Coronary artery (tissue), 2 donors: ENCODE measurements around the gene TNFRSF17.
A peak's percentile ranks its signal among the peaks of the same experiment; 100 is the strongest.

Source experiments
- DNase-seq: peaks from one replicate; pipeline ENCODE4 v3.0.0-alpha.2; 2017; ENCODE audit warnings: low spot score
- H3K27ac ChIP-seq, 2 donors: fragments of 200-600 bp; sonication (generic); one replicate each; pipeline ENCODE4 v1.5.1; 2016 to 2019
- H3K4me3 ChIP-seq: fragments of 200-600 bp; sonication (generic); 2 replicates; pipeline ENCODE4 v1.5.1; 2016; ENCODE audit warnings: mild to moderate bottlenecking, moderate library complexity
- TF ChIP-seq, protein P1 (sequence below): fragments of 200-600 bp; sonication (generic); IDR thresholded peaks from one replicate; pipeline ENCODE4 v1.5.1; 2019; ENCODE audit warnings: antibody characterized with exemption

The TNFRSF17 gene

DNA sequence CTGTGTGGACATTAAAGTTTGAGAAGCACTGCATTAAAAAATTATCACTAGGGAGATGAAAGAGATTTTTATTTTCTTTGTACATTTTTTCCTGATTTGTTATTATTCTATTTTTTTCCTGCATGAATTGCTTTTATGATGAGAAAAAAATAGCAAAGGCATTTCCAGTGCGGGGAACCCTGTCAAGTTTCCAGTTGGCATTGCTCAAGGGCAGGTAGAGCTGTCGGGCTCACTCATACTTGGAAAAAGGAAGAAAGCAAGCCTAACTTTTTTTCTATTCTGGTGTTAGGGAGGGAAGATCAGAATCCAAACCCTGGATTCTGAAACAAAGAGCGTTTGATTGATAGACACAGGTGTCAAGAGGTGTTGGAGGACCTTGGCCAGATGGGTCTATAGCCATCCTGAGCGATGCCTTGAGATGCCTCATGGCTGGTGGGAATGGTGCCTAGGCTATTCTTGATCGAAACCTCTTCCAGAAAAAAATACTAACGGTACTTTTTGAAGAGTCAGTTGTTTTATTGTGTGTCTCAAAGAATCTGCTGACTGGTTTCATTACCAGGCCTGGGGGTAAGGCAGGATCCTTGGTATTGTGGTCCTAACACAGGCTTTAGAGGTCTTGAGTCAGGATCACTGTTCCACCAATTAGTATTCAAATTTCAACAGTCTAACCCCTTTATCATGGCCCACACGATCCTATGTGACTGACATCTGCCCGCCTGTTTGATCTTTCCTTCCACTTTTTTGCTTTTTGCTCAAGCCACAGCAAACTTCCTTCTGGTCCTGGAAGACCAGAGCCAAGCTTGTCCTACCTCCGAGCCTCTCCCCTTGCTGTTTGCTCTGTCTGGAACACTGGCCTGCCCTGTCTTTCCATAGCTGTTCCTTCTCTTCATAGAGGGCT is 31.7 kb downstream of the TNFRSF17 start:
- peak overlapping the region in 1 of 2 donors; percentile 13 for H3K27ac ChIP-seq
- no peak for DNase-seq

DNA sequence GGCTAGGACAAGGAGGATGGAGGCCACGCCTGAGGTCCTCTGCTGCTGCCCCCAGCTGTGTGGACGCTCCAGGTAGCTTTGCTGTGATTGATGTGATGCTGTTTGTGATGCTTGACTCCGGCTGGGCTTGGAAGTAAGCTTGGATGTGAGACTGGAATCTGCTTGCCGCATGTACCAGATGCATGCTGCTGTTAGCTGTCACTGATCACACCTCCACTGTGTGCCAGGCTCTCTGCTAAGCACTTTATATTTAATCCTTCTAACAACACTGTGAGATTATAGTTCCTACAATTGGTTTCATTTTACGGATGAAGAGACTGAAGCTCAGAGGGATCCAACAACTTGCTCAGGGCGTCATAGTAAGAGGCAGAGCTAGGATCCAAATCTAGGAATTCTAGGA is 35.0 kb downstream of the TNFRSF17 start:
- Histone ChIP-seq H3K4me3 (no peak overlapping the region), H3K27ac (no peak overlapping the region)
- TF ChIP-seq, protein P1, sequence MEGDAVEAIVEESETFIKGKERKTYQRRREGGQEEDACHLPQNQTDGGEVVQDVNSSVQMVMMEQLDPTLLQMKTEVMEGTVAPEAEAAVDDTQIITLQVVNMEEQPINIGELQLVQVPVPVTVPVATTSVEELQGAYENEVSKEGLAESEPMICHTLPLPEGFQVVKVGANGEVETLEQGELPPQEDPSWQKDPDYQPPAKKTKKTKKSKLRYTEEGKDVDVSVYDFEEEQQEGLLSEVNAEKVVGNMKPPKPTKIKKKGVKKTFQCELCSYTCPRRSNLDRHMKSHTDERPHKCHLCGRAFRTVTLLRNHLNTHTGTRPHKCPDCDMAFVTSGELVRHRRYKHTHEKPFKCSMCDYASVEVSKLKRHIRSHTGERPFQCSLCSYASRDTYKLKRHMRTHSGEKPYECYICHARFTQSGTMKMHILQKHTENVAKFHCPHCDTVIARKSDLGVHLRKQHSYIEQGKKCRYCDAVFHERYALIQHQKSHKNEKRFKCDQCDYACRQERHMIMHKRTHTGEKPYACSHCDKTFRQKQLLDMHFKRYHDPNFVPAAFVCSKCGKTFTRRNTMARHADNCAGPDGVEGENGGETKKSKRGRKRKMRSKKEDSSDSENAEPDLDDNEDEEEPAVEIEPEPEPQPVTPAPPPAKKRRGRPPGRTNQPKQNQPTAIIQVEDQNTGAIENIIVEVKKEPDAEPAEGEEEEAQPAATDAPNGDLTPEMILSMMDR = no peak
- no peak for DNase-seq

More for the DNA sequence above, 31.7 kb downstream of the TNFRSF17 start:
- TF ChIP-seq, protein P1 = no peak
- no peak overlapping the region for H3K4me3 ChIP-seq

DNA sequence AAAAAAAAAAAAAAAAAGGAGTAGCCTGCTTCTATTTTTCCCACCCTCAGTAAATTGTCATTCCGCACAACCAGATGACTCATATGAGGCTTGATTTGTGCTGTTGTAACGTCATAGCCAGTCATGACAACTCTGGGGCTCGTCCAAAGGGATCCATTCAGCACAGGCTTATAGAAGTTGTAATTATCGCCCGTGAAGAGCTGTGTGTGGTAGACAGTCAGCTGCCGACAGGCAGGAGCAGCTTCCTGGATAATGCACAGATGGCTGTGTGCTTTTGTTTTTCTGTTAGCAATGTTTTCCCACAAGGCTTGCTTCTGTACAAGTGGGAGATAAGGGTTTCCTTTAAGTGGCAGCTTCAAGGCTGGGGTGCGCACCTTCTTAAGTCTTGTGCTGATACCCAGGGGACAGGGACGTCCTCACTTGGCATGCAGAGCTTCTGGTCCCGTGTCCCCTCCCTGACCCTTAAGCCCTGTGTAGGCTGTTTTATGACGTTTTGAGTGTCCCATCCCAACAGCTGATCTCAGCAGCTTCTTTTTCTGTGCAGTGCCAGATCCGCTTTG is 37.5 kb downstream of the TNFRSF17 start:
- TF ChIP-seq, protein P1 = no peak
- no peak overlapping the region for H3K27ac ChIP-seq
- H3K4me3 ChIP-seq = no peak overlapping the region
- DNase-seq = no peak

DNA sequence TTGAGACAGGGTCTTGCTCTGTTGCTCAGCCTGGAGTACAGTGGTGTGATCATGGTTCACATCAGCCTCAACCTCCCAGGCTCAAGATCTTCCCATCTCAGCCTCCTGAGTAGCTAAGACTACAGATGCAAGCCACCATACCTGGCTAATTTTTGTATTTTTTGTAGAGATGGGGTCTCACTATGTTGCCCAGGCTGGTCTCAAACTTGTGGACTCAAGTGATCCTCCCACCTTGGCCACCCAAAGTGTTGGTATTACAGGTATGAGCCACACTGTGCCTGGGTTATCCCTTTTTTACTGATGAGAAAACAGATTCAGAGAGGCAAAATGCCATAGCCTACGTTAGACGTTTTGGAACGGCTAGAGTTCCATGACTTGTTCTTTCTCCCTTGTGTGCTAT is 41.6 kb downstream of the TNFRSF17 start:
- Histone ChIP-seq H3K27ac (no peak overlapping the region), H3K4me3 (no peak overlapping the region)
- no peak for DNase-seq
- TF ChIP-seq, protein P1 = no peak

DNA sequence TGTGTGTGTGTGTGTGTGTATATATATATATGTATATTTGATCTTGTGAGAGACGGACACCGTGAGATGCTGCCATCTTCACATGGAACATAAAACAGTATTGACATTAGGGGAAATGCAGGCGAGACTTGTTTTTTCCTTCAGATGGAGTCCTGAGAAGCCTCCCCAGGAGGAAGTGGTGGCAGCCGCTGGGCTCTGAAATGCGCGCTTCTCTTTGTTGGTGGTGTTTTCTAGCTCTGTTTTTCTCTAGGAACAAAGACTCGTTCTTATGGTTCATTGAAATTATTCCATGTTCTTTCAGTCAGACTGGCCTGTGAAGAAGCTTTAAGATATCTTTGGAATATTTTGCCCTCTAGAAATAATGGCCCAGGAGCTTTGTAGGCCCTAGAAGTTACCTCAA is 44.5 kb downstream of the TNFRSF17 start:
- no peak overlapping the region for H3K4me3 ChIP-seq
- TF ChIP-seq, protein P1 = no peak
- DNase-seq = no peak
- H3K27ac ChIP-seq = no peak overlapping the region

DNA sequence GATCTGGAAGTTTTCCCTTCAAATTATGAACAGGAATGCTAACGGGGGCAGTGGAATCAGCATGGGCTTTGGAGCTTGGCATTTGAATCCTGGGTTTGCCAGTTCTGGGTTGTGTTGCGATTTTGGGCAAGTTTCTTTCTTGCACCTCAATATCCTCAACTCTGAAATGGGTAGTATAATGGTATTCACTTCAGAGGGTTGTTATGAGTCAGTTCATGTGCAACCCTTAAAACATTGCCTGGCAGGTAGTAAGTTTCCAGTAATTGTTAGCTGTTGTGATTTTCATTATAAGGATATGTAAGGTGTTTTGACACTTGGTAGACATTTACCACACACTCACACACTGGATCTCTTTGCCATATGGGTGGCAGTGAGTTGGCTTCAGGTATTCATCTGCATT is 44.9 kb downstream of the TNFRSF17 start:
- TF ChIP-seq, protein P1 = no peak
- no peak overlapping the region for H3K4me3 ChIP-seq
- no peak for DNase-seq
- peak overlapping the region in 1 of 2 donors; percentile 47 for H3K27ac ChIP-seq
